ENCODE data around the gene HSP90AB1.

HSP90AB1 gene

GRCh38 chr6:44255871-44256774 is 9.2 kb downstream of the HSP90AB1 start:
- DNase-seq (ENCODE audit: low spot score) = no peak

- no peak for DNase-seq (ENCODE audit: low spot score)
Observed at GRCh38 chr6:44256775-44257024, 9.8 kb downstream of the HSP90AB1 start.

GRCh38 chr6:44257025-44257752 is 10.3 kb downstream of the HSP90AB1 start, which contains the start of gene SLC35B2:
Gene SLC35B2 (minus strand): TSS chr6:44257528. CDS start chr6:44257410, 118 bp downstream.
- DNase-seq (ENCODE audit: low spot score) = peak; percentile 65

GRCh38 chr6:44257753-44258324 is 10.9 kb downstream of the HSP90AB1 start:
- DNase-seq (ENCODE audit: low spot score) = no peak

- DNase-seq (ENCODE audit: low spot score) = no peak
Observed at GRCh38 chr6:44258325-44258863, 11.5 kb downstream of the HSP90AB1 start.

- no peak for DNase-seq (ENCODE audit: low spot score)
Observed at GRCh38 chr6:44258921-44259320, 12.0 kb downstream of the HSP90AB1 start.

GRCh38 chr6:44260011-44260410 is 13.1 kb downstream of the HSP90AB1 start:
- DNase-seq (ENCODE audit: low spot score) = no peak

GRCh38 chr6:44260451-44261297 is 13.8 kb downstream of the HSP90AB1 start:
- no peak for DNase-seq (ENCODE audit: low spot score)

GRCh38 chr6:44261581-44261980 is 14.7 kb downstream of the HSP90AB1 start:
- DNase-seq (ENCODE audit: low spot score) = no peak

GRCh38 chr6:44262467-44263353 is 15.8 kb downstream of the HSP90AB1 start:
- DNase-seq (ENCODE audit: low spot score) = no peak

- DNase-seq (ENCODE audit: low spot score) = peak; percentile 53
Observed at GRCh38 chr6:44263354-44264100, 16.6 kb downstream of the HSP90AB1 start.

GRCh38 chr6:44264154-44265006 is 17.5 kb downstream of the HSP90AB1 start:
- DNase-seq (ENCODE audit: low spot score) = peak; percentile 57

GRCh38 chr6:44265007-44265721 is 18.3 kb downstream of the HSP90AB1 start, which contains the start of gene NFKBIE:
Gene NFKBIE (minus strand): TSS chr6:44265551. CDS start chr6:44265346, 205 bp downstream.
- DNase-seq (ENCODE audit: low spot score) = peak; percentile 94

GRCh38 chr6:44265722-44266233 is 18.9 kb downstream of the HSP90AB1 start:
- DNase-seq (ENCODE audit: low spot score) = no peak

GRCh38 chr6:44266347-44266746 is 19.4 kb downstream of the HSP90AB1 start:
- no peak for DNase-seq (ENCODE audit: low spot score)

- DNase-seq (ENCODE audit: low spot score) = no peak
Observed at GRCh38 chr6:44267252-44267651, 20.4 kb downstream of the HSP90AB1 start.

- peak; percentile 64 for DNase-seq (ENCODE audit: low spot score)
Observed at GRCh38 chr6:44268095-44268628, 21.3 kb downstream of the HSP90AB1 start.

All from activated CD4-positive, alpha-beta T cell treated with anti-CD3 and anti-CD28 coated beads, Interleukin-2, Interleukin-4, amounts not matched to agents 100 ng/mL and 50 ng/mL, durations not matched to agents 16 hours and 8 hours (primary cell).